PFSK-1 (cell line): ENCODE measurements around the gene STIP1.

Source experiments
- POLR2AphosphoS5 ChIP-seq: IDR thresholded peaks from 2 replicates; pipeline ENCODE4 v1.6.1; 2012; ENCODE audit warnings: low read depth, mild to moderate bottlenecking, control low read depth, low read length, moderate library complexity
- TAF1 ChIP-seq: IDR thresholded peaks from 2 replicates; pipeline ENCODE4 v1.6.1; 2012; ENCODE audit warnings: low read length, control low read depth, borderline replicate concordance; ENCODE audit not compliant: insufficient read depth
- TF ChIP-seq, protein P1 (sequence below), 2 experiments: IDR thresholded peaks; 2 replicates each; pipeline versions ENCODE4 v1.6.1 to v1.8.0; 2011 to 2012; ENCODE audit warnings: low read depth in 2 of 2, low read length in 2 of 2, control low read depth in 1 of 2, inconsistent platforms in 1 of 2, mild to moderate bottlenecking in 1 of 2, moderate library complexity in 1 of 2; ENCODE audit not compliant: insufficient read depth in 1 of 2

DNA sequence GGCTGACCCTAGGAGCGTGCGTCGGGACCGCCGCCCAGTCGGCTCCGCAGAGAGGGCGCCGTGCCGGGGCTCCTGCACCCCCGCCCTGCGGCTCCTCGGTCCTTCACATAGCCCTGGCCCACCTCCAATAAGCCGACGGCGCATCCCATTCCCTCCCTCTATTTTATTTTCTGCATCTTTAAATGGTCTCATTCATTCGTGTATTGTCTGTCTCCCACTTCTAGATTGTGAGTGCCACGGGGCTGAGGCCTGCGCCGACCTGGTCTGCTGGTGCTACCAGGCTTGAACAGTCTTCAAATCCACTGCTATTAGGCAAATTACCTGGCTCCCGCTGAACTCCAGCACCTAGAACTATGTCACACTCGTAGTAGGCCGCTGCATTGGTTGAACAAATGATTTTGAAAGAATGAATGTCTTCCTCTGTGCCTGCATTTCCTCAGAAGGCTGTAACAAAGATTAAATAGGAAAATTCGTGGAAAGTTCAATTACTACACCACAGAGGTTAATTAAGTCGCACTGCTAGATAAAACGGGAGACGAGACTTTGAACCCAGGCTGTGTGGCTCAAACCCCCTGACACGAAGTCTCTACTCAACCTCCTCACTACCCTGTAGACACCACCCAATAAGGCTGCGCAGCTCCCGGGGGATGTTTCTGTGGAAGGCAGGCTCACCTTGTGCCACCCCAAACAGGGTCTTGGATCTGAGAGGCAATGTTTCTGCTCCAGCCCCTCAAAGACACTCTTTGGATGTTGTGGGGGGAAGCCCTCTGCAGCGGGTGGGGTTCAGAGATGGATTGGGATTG is 62.0 kb downstream of the STIP1 start:
- TF ChIP-seq TAF1 (no peak), POLR2AphosphoS5 (no peak)
- TF ChIP-seq, protein P1, sequence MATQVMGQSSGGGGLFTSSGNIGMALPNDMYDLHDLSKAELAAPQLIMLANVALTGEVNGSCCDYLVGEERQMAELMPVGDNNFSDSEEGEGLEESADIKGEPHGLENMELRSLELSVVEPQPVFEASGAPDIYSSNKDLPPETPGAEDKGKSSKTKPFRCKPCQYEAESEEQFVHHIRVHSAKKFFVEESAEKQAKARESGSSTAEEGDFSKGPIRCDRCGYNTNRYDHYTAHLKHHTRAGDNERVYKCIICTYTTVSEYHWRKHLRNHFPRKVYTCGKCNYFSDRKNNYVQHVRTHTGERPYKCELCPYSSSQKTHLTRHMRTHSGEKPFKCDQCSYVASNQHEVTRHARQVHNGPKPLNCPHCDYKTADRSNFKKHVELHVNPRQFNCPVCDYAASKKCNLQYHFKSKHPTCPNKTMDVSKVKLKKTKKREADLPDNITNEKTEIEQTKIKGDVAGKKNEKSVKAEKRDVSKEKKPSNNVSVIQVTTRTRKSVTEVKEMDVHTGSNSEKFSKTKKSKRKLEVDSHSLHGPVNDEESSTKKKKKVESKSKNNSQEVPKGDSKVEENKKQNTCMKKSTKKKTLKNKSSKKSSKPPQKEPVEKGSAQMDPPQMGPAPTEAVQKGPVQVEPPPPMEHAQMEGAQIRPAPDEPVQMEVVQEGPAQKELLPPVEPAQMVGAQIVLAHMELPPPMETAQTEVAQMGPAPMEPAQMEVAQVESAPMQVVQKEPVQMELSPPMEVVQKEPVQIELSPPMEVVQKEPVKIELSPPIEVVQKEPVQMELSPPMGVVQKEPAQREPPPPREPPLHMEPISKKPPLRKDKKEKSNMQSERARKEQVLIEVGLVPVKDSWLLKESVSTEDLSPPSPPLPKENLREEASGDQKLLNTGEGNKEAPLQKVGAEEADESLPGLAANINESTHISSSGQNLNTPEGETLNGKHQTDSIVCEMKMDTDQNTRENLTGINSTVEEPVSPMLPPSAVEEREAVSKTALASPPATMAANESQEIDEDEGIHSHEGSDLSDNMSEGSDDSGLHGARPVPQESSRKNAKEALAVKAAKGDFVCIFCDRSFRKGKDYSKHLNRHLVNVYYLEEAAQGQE (IDR thresholded peaks at IDR 0.05; ENCODE audit: insufficient read depth in 1 of 2, low read depth in 2 of 2, low read length in 2 of 2): no peak
